Stimulated activated CD8-positive, alpha-beta memory T cell treated with anti-CD3 and anti-CD28 coated beads, Interleukin-4, amount 100 ng/mL, for 24 hours (primary cell): ENCODE results near the gene RNF7.
"Not testable (repeated sequence)": the region's sequence is repeated elsewhere in the genome, so short reads cannot be mapped to it uniquely, and the experiment has no call there.

ENCODE experiments used
- DNase-seq: peaks from one replicate; pipeline ENCODE4 v3.0.0-alpha.2; 2020; ENCODE audit warnings: low read depth

Gene RNF7

DNA sequence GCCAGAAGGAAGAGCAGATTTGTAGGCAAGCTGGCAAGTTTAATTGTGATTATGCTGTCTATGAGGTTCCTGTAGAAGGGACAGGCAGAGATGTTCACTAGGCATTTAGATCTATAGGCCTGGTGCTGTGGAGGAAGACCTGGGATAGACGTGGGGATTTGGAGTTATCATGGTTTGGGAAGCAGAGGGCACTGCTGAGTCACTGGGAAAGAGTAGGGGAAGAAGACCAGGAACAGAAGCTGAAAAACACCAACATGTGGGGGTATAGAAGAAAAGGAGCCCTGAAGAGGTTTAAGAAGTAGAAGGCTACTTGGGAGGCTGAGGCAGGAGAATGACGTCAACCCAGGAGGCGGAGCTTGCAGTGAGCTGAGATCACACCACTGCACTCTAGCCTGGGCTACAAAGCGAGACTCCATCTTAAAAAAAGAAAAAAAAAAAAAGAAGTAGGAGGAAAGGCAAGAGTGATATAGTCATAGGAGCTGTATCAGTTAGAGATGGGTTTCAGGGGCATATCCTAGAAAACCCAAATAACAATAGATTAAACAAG, 44.4 kb downstream of the RNF7 start:
- DNase-seq, result no peak

DNA sequence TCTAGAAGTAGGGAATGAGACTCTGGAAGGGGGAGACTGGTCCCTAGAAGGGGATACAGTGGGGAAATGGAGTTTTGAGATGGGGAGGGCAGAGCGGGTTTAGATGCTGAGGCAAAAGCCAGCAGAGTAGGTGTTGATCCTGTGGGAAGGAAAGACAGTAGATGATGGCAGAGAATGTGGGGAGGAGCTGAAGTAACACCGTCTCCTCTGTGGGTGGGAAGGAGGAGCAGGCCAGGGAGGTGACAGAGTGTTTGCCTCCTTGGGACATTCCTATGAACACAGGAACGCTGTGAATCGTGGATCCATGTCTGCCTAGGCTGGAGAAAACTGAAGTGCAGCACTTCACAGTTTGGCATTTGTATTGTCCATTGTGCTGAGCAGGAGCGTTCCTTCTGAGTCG, 45.5 kb downstream of the RNF7 start:
- no peak for DNase-seq

DNA sequence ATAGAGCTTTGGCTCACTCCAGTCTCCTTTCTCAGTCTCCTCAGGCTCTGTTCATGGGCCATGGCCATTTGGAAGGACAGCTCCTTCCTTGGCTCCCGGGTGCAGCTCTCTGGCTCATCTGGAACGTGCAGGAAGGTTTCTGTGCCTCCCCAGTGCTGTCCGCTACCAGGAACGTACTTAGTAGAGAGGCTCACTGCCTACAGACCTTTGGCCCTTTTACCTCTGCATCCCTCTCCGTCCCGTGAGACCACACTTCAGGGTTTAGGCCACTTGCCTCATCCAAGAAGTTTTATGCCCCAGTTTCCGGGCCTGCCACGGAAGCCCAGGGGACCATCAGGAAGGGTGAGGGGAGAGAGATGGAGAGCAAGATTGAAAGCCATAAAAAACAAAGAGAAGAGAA, 46.0 kb downstream of the RNF7 start:
- no peak for DNase-seq

DNA sequence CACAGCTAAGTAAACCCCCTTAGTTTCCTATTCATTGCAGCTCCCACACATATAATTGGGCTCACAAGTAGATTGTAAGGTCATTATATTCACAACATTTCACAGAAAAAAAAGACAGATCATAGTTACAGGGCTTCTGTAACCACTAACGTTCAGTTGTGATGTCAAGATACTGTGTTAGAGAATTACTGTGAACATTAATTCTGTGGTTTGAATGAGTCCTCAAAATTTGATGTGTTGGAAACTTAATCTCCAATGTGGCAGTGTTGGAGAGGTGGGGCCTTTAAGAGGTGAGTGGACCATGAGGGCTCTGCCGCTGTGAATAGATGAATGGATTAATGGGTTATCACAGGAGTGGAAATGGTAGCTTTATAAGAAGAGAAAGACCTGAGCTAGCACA, 46.4 kb downstream of the RNF7 start:
- no peak for DNase-seq

DNA sequence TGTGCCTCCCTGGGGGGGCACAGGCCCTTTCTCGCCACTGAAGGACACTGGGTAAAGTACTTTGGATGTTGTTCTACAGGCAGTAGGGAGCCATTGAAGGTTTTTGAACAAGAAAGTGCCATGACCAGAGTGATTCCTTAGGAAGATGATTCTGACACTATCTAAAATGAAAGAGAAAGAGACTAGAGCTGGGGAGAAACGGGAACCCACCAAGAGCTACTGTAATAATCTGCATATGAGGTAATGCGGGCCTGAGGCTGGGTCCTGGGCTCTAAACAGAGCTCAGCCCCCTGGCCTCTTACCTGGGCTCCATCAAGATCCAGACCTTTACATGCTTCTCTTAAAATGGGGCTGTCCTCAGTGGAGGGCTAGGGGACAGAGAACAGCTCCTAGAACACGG, 50.1 kb downstream of the RNF7 start:
- no peak for DNase-seq

DNA sequence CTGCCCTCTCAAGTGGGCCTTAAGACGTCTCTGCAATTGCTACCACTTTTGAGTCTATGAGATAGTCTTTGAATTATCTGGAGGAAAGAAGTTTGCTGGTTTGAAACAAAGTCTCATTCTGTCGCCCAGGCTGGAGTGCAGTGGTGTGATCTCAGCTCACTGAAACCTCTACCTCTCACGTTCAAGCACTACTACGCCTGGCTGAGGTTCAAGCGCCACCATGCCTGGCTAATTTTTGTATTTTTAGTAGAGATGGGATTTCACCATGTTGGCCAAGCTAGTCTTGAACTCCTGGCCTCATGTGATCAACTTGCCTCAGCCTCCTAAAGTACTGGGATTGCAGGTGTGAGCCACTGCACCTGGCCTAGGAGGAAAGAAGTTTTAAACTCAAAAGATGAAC, 50.7 kb downstream of the RNF7 start:
- not testable (repeated sequence) for DNase-seq

DNA sequence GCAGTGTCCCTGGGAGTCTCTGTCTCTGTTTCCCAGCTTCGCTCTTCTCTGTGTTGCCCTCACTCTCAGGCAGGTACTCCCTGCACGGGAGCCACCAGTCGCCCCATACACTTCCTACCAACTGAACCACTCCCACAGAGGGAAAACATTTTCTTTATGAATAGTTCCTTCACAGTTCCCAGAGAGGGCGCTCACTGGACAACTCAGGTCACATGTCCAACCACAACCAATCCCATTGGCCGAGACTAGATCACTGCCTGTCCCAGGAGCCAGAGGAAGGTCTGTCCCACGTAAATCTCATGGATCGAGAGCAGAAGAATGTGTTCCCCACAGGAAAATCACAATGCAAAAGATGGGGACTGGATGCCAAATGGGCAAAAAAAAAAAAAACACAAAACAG, 51.2 kb downstream of the RNF7 start:
- no peak for DNase-seq

DNA sequence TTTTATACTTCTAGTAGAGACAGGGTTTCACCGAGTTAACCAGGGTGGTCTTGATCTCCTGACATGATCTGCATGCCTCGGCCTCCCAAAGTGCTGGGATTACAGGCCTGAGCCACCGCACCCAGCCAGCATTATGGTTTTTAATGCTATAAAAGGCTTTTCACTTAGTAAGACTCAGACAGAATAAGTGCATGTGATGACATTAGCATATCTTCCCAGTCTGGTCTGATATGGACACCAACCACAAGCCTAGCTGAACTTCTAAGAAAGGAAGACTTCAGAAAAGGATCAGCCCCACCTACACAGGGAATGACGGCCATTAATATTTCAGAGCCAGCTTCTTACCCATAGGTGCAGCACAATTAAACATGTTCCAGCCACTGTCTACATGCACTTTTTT, 52.1 kb downstream of the RNF7 start:
- DNase-seq, result no peak

DNA sequence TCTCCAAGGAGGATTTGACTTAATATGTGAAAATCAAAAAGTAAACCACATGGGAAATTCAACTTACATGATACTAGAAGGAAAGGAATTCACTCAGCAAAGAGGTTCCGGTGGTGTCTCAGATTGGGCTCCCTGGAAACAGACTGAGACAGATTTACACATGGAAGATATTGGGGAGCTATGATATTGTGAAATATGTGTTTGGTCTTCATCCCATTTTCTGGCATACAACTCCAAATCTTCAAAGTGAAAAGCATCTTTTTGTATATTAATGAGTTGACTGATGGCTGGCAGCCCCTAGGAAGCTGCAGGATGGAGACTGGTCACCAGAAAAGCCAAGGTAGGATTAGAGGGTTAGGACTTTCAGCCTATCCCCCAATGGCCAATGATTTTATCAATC, 54.4 kb downstream of the RNF7 start:
- no peak for DNase-seq

DNA sequence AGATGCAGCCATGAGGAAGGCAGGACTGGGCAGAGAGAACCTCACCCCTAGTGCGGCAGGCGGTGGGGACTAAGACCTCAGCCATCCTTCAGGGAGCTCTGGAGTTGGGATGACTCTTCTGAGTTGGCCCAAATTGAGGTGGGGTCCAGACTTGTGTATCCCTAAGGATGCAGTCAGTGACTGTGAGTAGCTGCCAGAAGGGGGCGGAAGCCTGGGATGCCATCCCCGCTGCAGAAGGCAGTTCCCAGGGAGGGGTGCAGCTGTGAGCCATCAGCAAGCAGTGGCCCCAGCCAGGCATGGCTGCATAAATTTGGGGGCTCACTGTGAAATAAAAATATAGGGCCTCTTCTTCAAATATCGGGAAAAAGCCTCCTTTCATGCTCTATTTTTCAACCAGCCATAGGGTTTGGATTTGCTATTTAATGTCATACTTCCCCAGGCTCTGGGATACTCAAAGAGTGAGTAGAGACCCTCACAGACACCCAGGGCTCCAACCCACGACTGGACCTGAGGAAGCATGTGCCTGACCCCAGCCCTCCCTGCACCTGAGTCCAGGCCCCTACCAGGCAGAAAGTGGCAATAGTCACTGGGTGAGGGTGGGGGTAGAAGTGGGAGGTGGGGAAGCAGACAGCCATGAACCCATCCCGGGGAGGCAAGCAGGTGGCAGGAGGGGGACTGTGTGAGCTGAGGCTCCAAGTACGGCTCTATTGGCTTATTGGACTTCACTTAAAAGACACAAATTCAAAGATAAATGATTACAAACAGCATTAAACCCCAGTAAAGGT, 55.6 kb downstream of the RNF7 start:
- no peak for DNase-seq

DNA sequence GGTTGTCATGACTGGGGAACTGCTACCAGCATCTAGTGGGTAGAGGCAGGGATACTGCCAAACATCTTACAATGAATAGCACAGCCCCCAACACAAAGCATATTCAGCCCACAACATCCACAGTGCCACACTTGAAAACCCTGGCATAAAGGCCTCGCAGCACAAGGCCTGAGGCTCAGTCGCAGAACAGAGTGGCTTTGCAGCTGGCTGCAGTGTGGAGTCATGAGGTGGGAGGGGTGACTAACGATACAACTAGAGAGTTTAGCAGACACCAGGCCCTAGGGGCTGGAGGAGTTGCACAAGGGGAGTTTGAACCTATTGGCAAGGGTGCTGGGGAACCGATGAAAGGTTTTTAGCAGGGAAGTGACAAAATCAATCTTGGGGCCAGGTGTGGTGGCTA, 57.2 kb downstream of the RNF7 start:
- DNase-seq, result peak; percentile 8

DNA sequence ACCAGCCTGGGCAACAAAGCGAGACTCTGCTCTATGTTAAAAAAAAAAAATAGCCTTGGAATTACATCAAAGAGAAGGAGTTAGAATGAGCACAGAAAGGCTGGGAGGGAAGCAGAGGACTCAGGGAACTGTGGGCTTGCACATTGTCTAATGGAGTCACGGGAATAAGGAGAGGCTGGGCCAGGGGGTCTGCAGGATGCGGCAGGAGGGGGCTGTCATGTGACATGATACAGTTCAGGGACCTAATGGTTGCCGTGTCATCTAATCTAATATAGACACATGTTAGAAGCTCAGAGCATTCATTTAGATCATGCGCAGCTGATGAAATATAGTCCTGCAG, 57.6 kb downstream of the RNF7 start:
- DNase-seq, result no peak

DNA sequence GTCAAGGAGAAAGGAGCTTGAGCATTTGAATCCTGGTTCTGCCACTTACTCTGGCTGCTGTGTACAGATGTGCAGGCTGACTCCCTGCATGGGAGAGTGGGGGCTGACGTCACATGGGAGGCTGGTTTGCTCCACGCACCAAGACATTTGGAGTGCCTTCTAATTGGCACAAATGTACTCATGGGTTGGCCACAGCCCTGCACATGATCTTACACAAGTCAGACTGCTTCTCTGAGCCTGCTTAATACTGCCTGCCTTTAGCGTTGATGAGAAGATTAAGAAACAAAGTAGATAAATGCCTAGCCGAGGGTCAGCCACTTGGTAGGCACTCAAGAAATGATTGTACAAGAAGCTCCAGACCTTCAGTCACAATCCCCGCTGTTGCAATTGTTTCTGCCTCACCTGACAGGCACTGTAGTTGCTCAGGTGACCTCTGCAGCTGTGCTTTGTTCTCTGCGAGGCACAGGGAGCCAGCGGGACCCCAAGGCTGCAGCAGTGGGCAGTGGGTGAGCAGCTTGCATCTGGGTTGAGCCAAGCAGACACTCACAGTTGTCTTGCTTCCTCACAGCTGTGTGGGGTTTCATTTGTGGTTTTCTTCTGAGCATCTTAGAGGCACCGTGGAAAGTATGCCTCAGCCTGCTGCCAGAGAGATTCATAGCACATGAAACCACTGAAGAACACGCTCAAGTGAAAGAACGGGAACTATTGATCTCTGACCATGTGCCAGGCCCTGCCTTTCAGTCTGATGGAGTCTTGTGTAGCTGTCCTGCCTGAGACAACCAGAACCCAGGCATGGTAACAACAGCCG, 58.2 kb downstream of the RNF7 start:
- DNase-seq, result peak; percentile 48
